ENCODE results near the gene XPR1. TPM values are rescaled to one million over a fixed set of nuclear protein-coding genes. Genes with fewer than 3 reads are reported as not detected.

XPR1 gene
- total and polyA plus RNA-seq, 10 of the 15 experiments (the other 5 are each of a cell fraction or from before 2014, with no cell fraction given): 1.1 to 33.9 (median 11.3) TPM

- CTCF ChIA-PET: no interaction called here
- Histone ChIP-seq H3K4me3 (no peak overlapping the region), H3K27me3 (replicated peaks in 1 of 2; ENCODE audit: control insufficient read depth in 2 of 2, insufficient read depth in 2 of 2, low read length in 1 of 2) (no peaks in the 10 kb centered on the region), H3K4me2 (ENCODE audit: control insufficient read depth, insufficient read depth) (no peak overlapping the region), H2AFZ (ENCODE audit: control insufficient read depth, low read depth, low read length) (no peak overlapping the region), H3K79me2 (ENCODE audit: control insufficient read depth, insufficient read depth, low read length) (no peaks in the 10 kb centered on the region), H4K20me1 (ENCODE audit: control insufficient read depth, insufficient read depth) (no peaks in the 10 kb centered on the region), H3K4me1 (ENCODE audit: control insufficient read depth, insufficient read depth, low read length) (no peaks in the 10 kb centered on the region), H3K9ac (ENCODE audit: control insufficient read depth, insufficient read depth, low read length) (no peak overlapping the region), H3K36me3 (ENCODE audit: control insufficient read depth in 2 of 2, insufficient read depth in 2 of 2, low read length in 1 of 2) (no peaks in the 10 kb centered on the region), H3K27ac (ENCODE audit: control insufficient read depth, insufficient read depth) (no peak overlapping the region), H3K9me3 (replicated peaks; ENCODE audit: control insufficient read depth, insufficient read depth, low read length) (no peaks in the 10 kb centered on the region; the same call in 2 of the 3 replicates)
- in situ Hi-C loops (cut with MboI): no loop called here
- DNase-seq (ENCODE audit: low read depth, low spot score): no peak
- RAD21 ChIA-PET (ENCODE audit: unreplicated experiment): no interaction called here
- POLR2A ChIA-PET: no interaction called here
- no peak for TF ChIP-seq HDAC2 (IDR thresholded peaks at IDR 0.05)
- no TSS peak for BruUV-seq (replicated peaks)
- no peak for FAIRE-seq
- ATAC-seq: no peak
- SMC1A ChIA-PET (ENCODE audit: uncharacterized antibody, unreplicated experiment): interaction anchor here (0.7 kb wide), 1 partner anchor 98 kb away, joined by 3 read pairs; no protein-coding TSS in a partner anchor
- intact Hi-C loops (cut with micrococcal nuclease; ENCODE audit: unreplicated experiment): no loop called here
Observed at GRCh38 chr1:180742663-180743062, 110.8 kb downstream of the XPR1 start.

DNA sequence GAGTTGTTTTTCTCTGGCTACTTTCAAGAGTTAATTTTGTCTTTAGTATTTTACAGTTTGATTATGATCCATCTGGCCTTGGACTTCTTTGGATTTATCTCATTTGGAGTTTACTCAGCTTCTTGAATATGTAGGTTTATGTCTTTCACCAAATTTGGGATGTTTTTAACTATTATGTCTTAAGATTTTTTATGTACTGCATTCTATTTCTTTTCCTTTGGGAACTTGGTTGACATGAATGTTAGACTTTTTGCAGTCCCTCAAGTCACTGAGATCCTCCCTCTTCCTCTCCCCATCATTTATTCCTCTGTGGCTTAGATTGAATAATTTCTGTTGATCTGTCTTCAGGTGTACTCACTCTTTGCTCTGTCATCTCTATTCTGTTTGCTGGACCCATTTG lies 112.0 kb downstream of the XPR1 start:
- Histone ChIP-seq H3K9ac (ENCODE audit: control insufficient read depth, insufficient read depth, low read length) (no peak overlapping the region), H3K36me3 (ENCODE audit: control insufficient read depth in 2 of 2, insufficient read depth in 2 of 2, low read length in 1 of 2) (no peaks in the 10 kb centered on the region; a peak in 1 of 4 replicates), H3K27me3 (replicated peaks in 1 of 2; ENCODE audit: control insufficient read depth in 2 of 2, insufficient read depth in 2 of 2, low read length in 1 of 2) (no peaks in the 10 kb centered on the region), H3K27ac (ENCODE audit: control insufficient read depth, insufficient read depth) (no peak overlapping the region), H3K4me1 (ENCODE audit: control insufficient read depth, insufficient read depth, low read length) (no peaks in the 10 kb centered on the region), H2AFZ (ENCODE audit: control insufficient read depth, low read depth, low read length) (no peak overlapping the region), H3K4me3 (no peak overlapping the region), H3K4me2 (ENCODE audit: control insufficient read depth, insufficient read depth) (no peak overlapping the region), H3K79me2 (ENCODE audit: control insufficient read depth, insufficient read depth, low read length) (no peaks in the 10 kb centered on the region), H3K9me3 (replicated peaks; ENCODE audit: control insufficient read depth, insufficient read depth, low read length) (no peaks in the 10 kb centered on the region; the same call in 2 of the 3 replicates), H4K20me1 (ENCODE audit: control insufficient read depth, insufficient read depth) (no peaks in the 10 kb centered on the region)
- ChIA-PET RAD21 (ENCODE audit: unreplicated experiment) (no interaction called here), POLR2A (interaction anchor here (0.7 kb wide), 1 partner anchor 792 kb away, joined by 3 read pairs; no protein-coding TSS in a partner anchor), SMC1A (ENCODE audit: uncharacterized antibody, unreplicated experiment) (no interaction called here), CTCF (no interaction called here)
- TF ChIP-seq CEBPZ (IDR thresholded peaks at IDR 0.05; ENCODE audit: low read depth, low read length) (no peak), NR2C1 (IDR thresholded peaks at IDR 0.05) (no peak), CHD1 (IDR thresholded peaks at IDR 0.05; ENCODE audit: low read depth, low read length) (no peak), MTA3 (IDR thresholded peaks at IDR 0.05; ENCODE audit: borderline replicate concordance, low read length) (no peak), EGR1 (IDR thresholded peaks at IDR 0.05; ENCODE audit: borderline replicate concordance in 1 of 2, low read depth in 2 of 2, low read length in 2 of 2) (no peak), USF1 (IDR thresholded peaks at IDR 0.05; ENCODE audit: borderline replicate concordance, extremely low read length, insufficient read depth, low read depth, low read length) (no peak), FOXK2 (IDR thresholded peaks at IDR 0.05) (no peak)
- TF ChIP-seq, protein P1, sequence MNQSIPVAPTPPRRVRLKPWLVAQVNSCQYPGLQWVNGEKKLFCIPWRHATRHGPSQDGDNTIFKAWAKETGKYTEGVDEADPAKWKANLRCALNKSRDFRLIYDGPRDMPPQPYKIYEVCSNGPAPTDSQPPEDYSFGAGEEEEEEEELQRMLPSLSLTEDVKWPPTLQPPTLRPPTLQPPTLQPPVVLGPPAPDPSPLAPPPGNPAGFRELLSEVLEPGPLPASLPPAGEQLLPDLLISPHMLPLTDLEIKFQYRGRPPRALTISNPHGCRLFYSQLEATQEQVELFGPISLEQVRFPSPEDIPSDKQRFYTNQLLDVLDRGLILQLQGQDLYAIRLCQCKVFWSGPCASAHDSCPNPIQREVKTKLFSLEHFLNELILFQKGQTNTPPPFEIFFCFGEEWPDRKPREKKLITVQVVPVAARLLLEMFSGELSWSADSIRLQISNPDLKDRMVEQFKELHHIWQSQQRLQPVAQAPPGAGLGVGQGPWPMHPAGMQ (IDR thresholded peaks at IDR 0.05; ENCODE audit: borderline replicate concordance): no peak
- TF ChIP-seq, protein P2, sequence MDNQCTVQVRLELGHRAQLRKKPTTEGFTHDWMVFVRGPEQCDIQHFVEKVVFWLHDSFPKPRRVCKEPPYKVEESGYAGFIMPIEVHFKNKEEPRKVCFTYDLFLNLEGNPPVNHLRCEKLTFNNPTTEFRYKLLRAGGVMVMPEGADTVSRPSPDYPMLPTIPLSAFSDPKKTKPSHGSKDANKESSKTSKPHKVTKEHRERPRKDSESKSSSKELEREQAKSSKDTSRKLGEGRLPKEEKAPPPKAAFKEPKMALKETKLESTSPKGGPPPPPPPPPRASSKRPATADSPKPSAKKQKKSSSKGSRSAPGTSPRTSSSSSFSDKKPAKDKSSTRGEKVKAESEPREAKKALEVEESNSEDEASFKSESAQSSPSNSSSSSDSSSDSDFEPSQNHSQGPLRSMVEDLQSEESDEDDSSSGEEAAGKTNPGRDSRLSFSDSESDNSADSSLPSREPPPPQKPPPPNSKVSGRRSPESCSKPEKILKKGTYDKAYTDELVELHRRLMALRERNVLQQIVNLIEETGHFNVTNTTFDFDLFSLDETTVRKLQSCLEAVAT (IDR thresholded peaks at IDR 0.05): no peak
- BruUV-seq (replicated peaks): no TSS peak
- ATAC-seq (no peak), DNase-seq (ENCODE audit: low read depth, low spot score) (no peak), FAIRE-seq (no peak)
- in situ Hi-C loops (cut with MboI): no loop called here
- intact Hi-C loops (cut with micrococcal nuclease; ENCODE audit: unreplicated experiment): no loop called here
